ENCODE data around the gene ILF3.
A peak's percentile ranks its signal among the peaks of the same experiment; 100 is the strongest.

Gene ILF3

GRCh38 chr19:10695401-10696398 is 41.6 kb downstream of the ILF3 start:
- peak; percentile 79 to 88 (median 84) for DNase-seq (ENCODE audit: low read depth in 3 of 3)

- peak; percentile 27 to 71 (median 54) for DNase-seq (ENCODE audit: low read depth in 3 of 3)
These were observed 45.6 kb downstream of the ILF3 start for GRCh38 chr19:10699650-10700335.

- no peak for DNase-seq (ENCODE audit: low read depth in 3 of 3)
These were observed 47.9 kb downstream of the ILF3 start for GRCh38 chr19:10701955-10702525.

GRCh38 chr19:10706990-10707389 is 52.8 kb downstream of the ILF3 start:
- no peak for DNase-seq (ENCODE audit: low read depth in 3 of 3)

GRCh38 chr19:10707440-10707839 is 53.3 kb downstream of the ILF3 start:
- no peak for DNase-seq (ENCODE audit: low read depth in 3 of 3)

- no peak for DNase-seq (ENCODE audit: low read depth in 3 of 3)
These were observed 54.1 kb downstream of the ILF3 start for GRCh38 chr19:10708291-10708690.

- DNase-seq (ENCODE audit: low read depth in 3 of 3) = no peak
These were observed 57.9 kb downstream of the ILF3 start for GRCh38 chr19:10712045-10712444.

- DNase-seq (ENCODE audit: low read depth in 3 of 3) = no peak
These were observed 58.6 kb downstream of the ILF3 start for GRCh38 chr19:10712754-10713153.

GRCh38 chr19:10713317-10713716 is 59.2 kb downstream of the ILF3 start:
- no peak for DNase-seq (ENCODE audit: low read depth in 3 of 3)

- DNase-seq (ENCODE audit: low read depth in 3 of 3) = no peak
These were observed 62.9 kb downstream of the ILF3 start for GRCh38 chr19:10717054-10717355.

- peak; percentile 94 to 95 (median 95) for DNase-seq (ENCODE audit: low read depth in 3 of 3)
These were observed 63.4 kb downstream of the ILF3 start, which contains the start of gene DNM2 for GRCh38 chr19:10717356-10718204. Gene DNM2, plus strand, starts transcription at chr19:10718079. Its CDS starts 164 bp downstream, at chr19:10718243.

GRCh38 chr19:10718205-10719196 is 64.4 kb downstream of the ILF3 start:
- peak; percentile 29 to 57 (median 35) for DNase-seq (ENCODE audit: low read depth in 3 of 3)

- DNase-seq (ENCODE audit: low read depth in 3 of 3) = no peak
These were observed 65.4 kb downstream of the ILF3 start for GRCh38 chr19:10719466-10719961.

- no peak for DNase-seq (ENCODE audit: low read depth in 3 of 3)
These were observed 66.5 kb downstream of the ILF3 start for GRCh38 chr19:10720607-10721125.

GRCh38 chr19:10723591-10723990 is 69.4 kb downstream of the ILF3 start:
- no peak for DNase-seq (ENCODE audit: low read depth in 3 of 3)

- DNase-seq (ENCODE audit: low read depth in 3 of 3) = no peak
These were observed 70.5 kb downstream of the ILF3 start for GRCh38 chr19:10724573-10725071.

- DNase-seq (ENCODE audit: low read depth in 3 of 3) = no peak
These were observed 71.3 kb downstream of the ILF3 start for GRCh38 chr19:10725415-10725814.

- no peak for DNase-seq (ENCODE audit: low read depth in 3 of 3)
These were observed 72.1 kb downstream of the ILF3 start for GRCh38 chr19:10726268-10726667.

GRCh38 chr19:10727685-10728201 is 73.6 kb downstream of the ILF3 start:
- DNase-seq (ENCODE audit: low read depth in 3 of 3) = no peak
